HG03469 (cell line): ENCODE data around the gene C19orf81.

Experiments used
- ATAC-seq: cut with Tn5 transposase; IDR thresholded peaks from one replicate; pipeline ENCODE4 v1.9.1; 2021; ENCODE audit warnings: mild to moderate bottlenecking, moderate library complexity, moderate number of reproducible peaks; ENCODE audit not compliant: unreplicated experiment

The C19orf81 gene

GRCh38 chr19:50706387-50706786, 57.1 kb downstream of the C19orf81 start:
- ATAC-seq: no peak

DNA sequence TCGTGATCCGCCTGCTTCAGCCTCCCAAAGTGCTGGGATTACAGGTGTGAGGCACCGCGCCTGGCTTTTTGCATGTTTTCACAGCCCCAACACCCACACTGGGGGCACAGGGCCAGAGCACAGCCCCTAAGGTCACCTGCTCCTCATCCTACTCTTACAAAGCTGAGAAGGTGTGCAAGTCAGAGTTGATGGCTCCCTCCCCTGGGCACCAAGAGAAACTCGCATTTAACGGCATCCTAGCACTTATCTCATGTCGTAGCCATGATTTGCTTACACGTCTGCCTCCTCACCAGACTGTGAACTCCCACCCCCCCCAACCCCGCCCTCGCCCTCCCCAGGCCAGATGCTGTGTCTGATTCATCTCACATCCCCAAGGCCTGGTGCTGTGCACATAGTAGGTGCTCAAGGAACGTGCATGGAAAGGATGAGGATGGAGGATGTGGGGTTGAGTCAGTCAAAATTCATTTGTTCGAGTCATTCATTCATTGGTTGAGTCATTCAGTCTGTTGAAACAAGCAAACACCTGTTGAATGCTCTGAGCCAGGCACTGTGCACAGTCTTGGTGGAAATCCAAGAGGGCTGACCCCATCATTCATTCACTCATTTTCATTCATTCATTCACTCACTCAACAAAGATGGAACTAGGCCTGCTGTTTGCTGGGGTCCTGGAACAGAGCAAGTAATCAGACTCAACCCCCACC, 59.1 kb downstream of the C19orf81 start:
- no peak for ATAC-seq
